CD4-positive, alpha-beta T cell treated with Interferon gamma for 1 hour (primary cell): Measurements from ENCODE around the gene DSCAML1.
"Not testable (repeated sequence)": the region's sequence is repeated elsewhere in the genome, so short reads cannot be mapped to it uniquely, and the experiment has no call there.

Experiments used
- DNase-seq: peaks from one replicate; pipeline ENCODE4 v3.0.0-alpha.2; 2020

DSCAML1 gene

GRCh38 chr11:117413616-117414015 is 383.4 kb downstream of the DSCAML1 start:
- no peak for DNase-seq

- no peak for DNase-seq
Observed at GRCh38 chr11:117412653-117413275, 384.3 kb downstream of the DSCAML1 start.

GRCh38 chr11:117412176-117412575 is 384.8 kb downstream of the DSCAML1 start:
- DNase-seq: no peak

DNA sequence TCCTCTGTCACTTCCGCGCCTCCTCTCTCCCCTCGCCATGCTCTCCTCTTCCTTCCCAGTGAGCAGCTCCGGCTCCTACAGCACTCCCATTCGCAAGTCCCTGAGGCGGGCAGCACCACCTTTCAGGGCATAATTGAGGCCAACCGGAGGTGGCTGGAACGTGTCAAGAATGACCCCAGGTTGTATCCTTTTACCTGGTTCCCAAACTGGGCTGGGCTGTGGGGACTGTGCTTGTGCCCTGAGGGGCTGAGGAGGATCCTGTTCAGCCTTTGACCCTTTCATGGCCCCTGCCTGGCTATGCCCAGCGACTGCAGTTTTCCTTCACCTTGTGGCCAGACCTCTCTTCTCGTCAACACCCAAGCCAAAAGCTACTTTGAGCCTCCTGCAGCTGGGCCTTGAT is 385.3 kb downstream of the DSCAML1 start:
- DNase-seq: no peak

DNA sequence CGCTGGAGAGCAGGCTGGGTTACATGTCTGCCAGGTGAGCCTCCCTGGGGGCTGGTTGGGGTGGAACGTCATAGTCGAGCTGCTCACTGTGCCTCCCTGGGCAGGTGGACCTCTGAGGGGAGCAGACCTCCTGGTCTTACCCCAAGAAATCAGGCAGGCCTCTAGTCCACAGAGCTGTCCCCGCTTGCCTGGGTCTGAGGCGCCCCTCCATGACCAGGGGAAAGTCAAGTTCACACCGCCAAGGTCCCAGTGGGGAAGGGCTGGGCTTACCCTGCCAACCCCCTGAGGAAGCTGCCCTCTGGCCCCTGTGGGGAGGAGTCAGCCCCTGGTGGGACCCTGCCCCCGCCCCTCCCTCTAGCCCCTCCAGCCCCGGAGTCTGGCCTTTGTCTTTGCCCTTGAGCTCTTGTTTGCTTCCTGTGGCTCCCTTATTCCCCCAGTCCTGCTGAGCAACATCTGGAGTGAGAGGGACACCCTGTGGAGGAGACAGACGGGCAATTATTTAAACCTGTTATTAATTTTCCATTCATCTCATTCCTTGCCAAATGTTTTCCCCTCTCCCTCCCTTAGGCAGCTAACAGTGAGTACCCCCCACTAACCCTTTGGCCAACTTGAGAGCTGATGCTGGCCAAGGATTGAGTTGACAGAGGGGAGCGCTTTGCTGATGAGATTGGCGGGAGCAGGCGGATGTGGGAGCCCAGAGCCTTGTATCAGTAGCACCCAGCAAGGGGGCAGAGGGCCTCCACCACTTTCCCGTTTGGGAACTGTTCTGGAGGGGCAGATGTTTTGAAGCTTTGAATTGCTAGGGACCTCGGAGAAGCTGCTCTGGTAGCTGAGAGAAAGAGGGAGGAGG is 385.9 kb downstream of the DSCAML1 start:
- no peak for DNase-seq

DNA sequence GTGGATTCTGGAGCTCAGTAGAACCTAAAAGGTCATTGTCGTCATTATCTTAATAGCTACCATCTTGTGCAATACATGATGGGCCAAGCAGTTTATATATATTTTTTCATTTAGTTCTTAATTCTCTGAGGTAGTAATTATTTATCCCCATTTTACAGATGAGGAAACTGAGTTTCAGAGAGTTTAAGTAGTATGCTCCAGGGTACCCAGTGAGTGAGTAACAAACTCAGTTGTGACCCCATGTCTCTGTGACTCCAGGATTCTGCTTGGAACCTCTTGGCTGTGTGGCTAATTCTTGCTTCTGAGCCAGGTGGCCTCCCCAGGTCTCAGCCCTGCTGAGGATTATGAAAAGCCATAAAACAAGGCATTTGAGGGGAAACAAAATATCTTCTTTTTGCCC is 386.8 kb downstream of the DSCAML1 start:
- DNase-seq: no peak

- DNase-seq: no peak
Observed at GRCh38 chr11:117409511-117409910, 387.5 kb downstream of the DSCAML1 start.

DNA sequence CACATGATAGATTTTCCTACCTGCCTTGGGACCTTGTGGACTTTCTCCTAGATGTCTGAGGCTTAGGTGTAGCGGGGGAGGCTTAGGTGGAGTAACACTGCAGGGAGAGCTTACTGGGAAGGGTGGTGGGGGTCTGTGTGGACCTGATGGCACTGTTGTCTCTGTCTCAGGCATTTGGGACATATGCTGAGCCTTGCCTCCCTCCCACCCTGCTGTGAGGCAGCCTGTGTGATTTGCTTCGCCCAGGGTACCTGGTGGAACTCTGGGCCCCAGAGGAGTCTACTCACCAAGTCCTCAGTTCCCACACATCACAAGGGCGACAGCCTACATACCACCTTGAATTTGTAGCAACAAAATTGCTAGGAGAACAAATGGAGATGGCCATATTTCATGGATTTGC is 388.7 kb downstream of the DSCAML1 start:
- DNase-seq: no peak

DNA sequence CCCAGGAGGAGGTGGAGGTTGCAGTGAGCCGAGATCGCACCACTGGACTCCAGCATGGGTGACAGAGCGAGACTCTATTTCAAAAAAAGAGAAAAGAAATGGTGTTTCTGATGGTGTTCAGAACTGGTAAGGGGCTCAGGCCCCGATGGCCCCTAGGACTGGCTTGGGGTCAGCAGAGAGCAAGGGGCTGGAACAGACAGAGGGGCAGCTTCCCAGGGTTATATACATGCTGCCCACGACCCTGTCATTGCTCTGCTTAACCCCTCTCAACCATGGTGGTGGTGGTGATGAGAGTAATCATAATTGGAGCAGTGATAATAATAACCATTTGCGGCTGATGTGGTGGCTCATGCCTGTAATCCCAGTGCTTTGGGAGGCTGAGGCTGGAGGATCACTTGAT is 390.0 kb downstream of the DSCAML1 start:
- DNase-seq: no peak

DNA sequence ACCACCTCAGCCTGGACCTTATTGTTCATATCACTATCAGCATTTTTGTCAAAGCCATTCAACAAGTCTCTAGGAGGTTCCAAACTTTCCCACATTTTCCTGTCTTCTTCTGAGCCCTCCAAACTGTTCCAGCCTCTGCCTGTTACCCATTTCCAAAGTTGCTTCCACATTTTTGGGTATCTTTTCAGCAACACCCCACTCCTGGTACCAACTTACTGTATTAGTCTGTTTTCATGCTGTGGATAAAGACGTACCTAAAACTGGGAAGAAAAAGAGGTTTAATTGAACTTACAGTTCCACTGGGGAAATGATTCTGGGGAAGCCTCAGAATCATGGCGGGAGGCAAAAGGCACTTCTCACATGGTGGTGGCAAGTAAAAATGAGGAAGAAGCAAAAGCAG is 391.1 kb downstream of the DSCAML1 start:
- not testable (repeated sequence) for DNase-seq

GRCh38 chr11:117399100-117399840 is 397.7 kb downstream of the DSCAML1 start:
- DNase-seq: not testable (repeated sequence)

- not testable (repeated sequence) for DNase-seq
Observed at GRCh38 chr11:117398618-117399017, 398.4 kb downstream of the DSCAML1 start.

GRCh38 chr11:117396970-117397369 is 400.0 kb downstream of the DSCAML1 start:
- no peak for DNase-seq

GRCh38 chr11:117395476-117395875 is 401.5 kb downstream of the DSCAML1 start:
- no peak for DNase-seq

DNA sequence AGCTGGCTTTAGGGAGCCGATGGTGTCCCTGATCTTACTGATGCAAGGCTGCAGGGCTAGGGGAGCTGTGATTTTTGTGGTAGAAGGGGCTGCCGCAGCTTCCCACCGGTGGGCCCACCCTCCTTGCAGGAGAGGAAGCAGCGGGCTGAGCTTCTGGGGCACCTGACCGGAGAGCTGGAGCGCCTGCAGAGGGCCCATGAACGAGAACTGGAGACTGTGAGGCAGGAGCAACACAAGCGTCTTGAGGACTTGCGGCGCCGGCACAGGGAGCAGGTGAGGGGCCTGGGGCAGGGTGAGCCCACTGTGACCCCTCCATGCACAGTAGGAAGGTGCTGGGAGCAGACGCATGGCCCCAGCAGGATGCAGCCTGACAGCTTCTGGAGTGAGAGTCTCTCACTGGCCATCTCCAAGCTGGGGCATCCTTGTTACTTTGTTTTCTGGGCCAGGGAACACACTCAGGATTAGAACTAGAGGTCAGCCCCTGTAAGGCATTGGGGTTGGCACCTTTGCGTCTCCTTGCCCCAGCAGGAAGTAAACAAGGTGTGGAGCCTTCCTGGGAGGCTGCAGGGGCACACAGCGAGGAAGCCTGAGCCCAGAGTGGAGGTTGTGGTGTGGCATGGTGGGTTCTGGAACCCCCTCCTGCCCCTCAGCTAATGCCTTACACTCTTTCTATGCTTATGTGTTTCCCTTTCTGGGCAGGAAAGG is 402.6 kb downstream of the DSCAML1 start:
- DNase-seq: no peak

DNA sequence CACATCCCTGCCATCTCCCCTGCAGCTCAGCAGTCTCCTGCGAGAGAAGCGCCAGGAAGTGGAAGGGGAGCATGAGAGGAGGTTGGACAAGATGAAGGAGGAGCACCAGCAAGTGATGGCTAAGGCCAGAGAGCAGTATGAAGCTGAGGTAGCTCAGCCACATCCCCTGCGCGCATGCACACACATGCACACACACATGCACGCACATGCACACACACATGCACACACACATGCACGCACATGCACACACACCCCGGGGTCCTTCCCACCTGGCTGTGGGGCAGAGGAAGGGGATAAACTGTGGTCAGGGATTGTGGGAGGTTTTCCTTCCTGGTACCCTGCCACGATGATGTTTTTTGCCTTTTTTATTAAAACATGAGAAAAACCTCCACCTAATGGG is 404.0 kb downstream of the DSCAML1 start:
- DNase-seq: no peak

- DNase-seq: no peak
Observed at GRCh38 chr11:117392001-117392690, 404.9 kb downstream of the DSCAML1 start.

DNA sequence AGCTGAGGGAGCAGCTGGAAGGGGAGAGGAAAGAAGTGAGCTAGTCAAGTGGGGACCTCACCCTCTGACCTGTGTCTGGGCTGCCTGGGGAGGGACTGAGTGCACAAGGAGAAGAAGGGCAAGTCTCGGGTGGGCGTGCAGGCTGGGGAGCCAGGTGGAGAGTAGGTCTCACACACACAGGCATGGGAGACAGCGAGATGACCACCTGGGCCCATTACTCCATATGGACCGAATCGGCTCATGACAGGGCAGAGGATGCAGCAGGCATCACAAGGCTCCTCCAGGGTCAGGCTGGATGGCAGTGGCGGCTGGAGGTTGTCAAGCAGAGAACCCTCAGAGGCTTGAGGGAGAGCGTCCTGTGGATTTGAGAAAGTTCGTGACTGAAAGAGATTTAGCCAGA is 405.8 kb downstream of the DSCAML1 start:
- DNase-seq: no peak

DNA sequence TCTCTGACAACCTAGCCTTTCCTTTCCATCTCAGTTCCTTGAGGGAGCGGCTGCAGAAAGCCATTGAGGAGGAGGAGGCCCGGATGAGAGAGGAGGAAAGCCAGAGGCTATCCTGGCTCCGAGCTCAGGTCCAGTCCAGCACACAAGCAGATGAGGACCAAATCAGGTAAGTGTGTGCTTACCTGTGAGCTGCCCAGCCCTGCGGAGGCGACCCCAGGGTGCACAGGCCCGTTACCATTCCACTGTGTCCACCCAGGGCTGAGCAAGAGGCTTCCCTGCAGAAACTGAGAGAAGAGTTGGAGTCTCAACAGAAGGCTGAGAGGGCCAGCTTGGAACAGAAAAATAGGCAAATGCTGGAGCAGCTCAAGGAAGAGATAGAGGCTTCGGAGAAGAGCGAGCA is 406.3 kb downstream of the DSCAML1 start:
- DNase-seq: no peak

- DNase-seq: no peak
Observed at GRCh38 chr11:117387992-117388755, 408.8 kb downstream of the DSCAML1 start.

DNA sequence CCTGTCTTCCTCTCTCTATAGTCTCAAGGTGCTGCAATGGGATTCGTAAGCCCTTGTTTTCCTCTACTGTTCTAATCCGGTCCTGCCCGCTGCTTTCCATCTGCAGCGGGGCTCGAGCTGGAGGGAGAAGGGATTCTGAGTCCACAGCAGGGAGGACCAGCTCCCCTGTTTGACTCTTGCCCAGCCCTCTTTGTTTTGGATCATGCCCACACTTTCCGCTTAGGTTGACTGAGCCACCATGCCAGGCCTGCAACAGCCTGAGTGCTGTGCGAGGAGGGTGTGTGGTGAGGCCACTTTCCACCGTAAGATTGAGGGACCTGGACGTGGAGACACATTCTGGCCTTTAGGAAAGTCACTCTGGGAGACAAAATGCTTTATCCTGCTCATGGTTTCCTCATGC is 411.1 kb downstream of the DSCAML1 start:
- DNase-seq: no peak

DNA sequence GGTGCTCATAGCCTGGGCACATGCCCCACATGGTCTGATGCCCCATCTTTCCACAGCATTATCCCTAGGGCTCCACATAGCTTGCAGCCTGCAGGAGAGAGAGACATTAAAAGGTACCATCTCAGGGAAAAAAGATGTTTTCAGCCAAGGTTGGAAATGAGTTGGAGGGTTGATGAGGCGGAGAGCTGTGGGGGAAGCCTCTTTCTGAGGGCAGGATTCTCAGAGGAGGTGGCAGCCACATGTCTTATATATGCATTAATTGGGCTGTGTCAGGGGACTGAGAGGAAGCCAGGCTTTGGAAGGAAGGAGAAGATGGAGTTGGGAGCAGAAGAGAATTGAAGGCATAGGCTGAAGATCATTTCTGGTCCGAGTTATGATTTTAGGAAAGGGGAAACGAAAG is 411.5 kb downstream of the DSCAML1 start:
- DNase-seq: no peak
